ENCODE measurements around the gene BSPRY. TPM values are rescaled to one million over a fixed set of nuclear protein-coding genes. Genes with fewer than 3 reads are reported as not detected.

BSPRY gene
- total RNA-seq, 1 experiment from 2014 or later, result 6.4 TPM

GRCh38 chr9:113410207-113410864, 61.0 kb downstream of the BSPRY start, which contains the start of the genes C9orf43 and POLE3 (continued):
- TF ChIP-seq E2F4 (CRISPR knock-in tag; IDR thresholded peaks at IDR 0.05; ENCODE audit: borderline replicate concordance, low read depth), result peak; percentile 46; the same call in 1 of the 2 replicates
- TF ChIP-seq E2F1 (CRISPR knock-in tag; IDR thresholded peaks at IDR 0.05), result peak; percentile 53
- peak; percentile 78; the same call in 1 of the 2 replicates for TF ChIP-seq ETV6 (CRISPR knock-in tag; IDR thresholded peaks at IDR 0.05)
- peak; percentile 50; the same call in 1 of the 2 replicates for TF ChIP-seq SMAD3 (CRISPR knock-in tag; IDR thresholded peaks at IDR 0.05; ENCODE audit: borderline replicate concordance)
- TF ChIP-seq NFATC4 (CRISPR knock-in tag; IDR thresholded peaks at IDR 0.05), result no peak
- TF ChIP-seq ZNF232 (CRISPR knock-in tag; IDR thresholded peaks at IDR 0.05), result peak; percentile 84
- no peak for TF ChIP-seq ZNF423 (CRISPR knock-in tag; IDR thresholded peaks at IDR 0.05)
- TF ChIP-seq ARID4B (CRISPR knock-in tag; IDR thresholded peaks at IDR 0.05; ENCODE audit: borderline replicate concordance), result peak; percentile 24
- peak; percentile 82 for TF ChIP-seq FOXP4 (CRISPR knock-in tag; IDR thresholded peaks at IDR 0.05)
- TF ChIP-seq OVOL2 (CRISPR knock-in tag; IDR thresholded peaks at IDR 0.05; ENCODE audit: borderline replicate concordance), result no peak
- TF ChIP-seq TEAD1 (CRISPR knock-in tag; IDR thresholded peaks at IDR 0.05), result peak; percentile 65; the same call in 1 of the 2 replicates
- no peak for TF ChIP-seq NR1H2 (CRISPR knock-in tag; IDR thresholded peaks at IDR 0.05)
- TF ChIP-seq GRHL2 (CRISPR knock-in tag; IDR thresholded peaks at IDR 0.05; ENCODE audit: insufficient replicate concordance, severe bottlenecking), result no peak
- TF ChIP-seq SP1 (CRISPR knock-in tag; conservative IDR thresholded peaks at IDR 0.05), result peak; percentile 93
- TF ChIP-seq IRF1 (CRISPR knock-in tag; IDR thresholded peaks at IDR 0.05), result 0 out of 2 replicates have a peak, but pooled peaks have one; percentile 29
- 0 out of 2 replicates have a peak, but pooled peaks have one; percentile 40 for TF ChIP-seq HMGXB4 (CRISPR knock-in tag; IDR thresholded peaks at IDR 0.05)
- peak; percentile 92 for TF ChIP-seq ZNF281 (CRISPR knock-in tag; IDR thresholded peaks at IDR 0.05)
- TF ChIP-seq ZNF317 (CRISPR knock-in tag; IDR thresholded peaks at IDR 0.05; ENCODE audit: borderline replicate concordance, low read depth), result no peak
- TF ChIP-seq USF2 (CRISPR knock-in tag; IDR thresholded peaks at IDR 0.05), result peak; percentile 94
- no peak for TF ChIP-seq GTF2I (CRISPR knock-in tag; conservative IDR thresholded peaks at IDR 0.05)
- no peak for TF ChIP-seq ZNF138 (CRISPR knock-in tag; conservative IDR thresholded peaks at IDR 0.05)
- TF ChIP-seq ATF3 (CRISPR knock-in tag; conservative IDR thresholded peaks at IDR 0.05), result no peak
- TF ChIP-seq TCF7 (CRISPR knock-in tag; IDR thresholded peaks at IDR 0.05; ENCODE audit: low read depth), result no peak

All from WTC11 (cell line).